GM19463 (cell line): ENCODE results near the gene KLRF2.

Experiments used
- ATAC-seq: cut with Tn5 transposase; IDR thresholded peaks from one replicate; pipeline ENCODE4 v1.9.1; 2021; ENCODE audit warnings: mild to moderate bottlenecking, moderate library complexity; ENCODE audit not compliant: unreplicated experiment

KLRF2 gene

GRCh38 chr12:9883175-9883574 lies 1.9 kb downstream of the KLRF2 start:
- ATAC-seq, result no peak

GRCh38 chr12:9888665-9889273 lies 7.5 kb downstream of the KLRF2 start:
- no peak for ATAC-seq

GRCh38 chr12:9895215-9895971 lies 14.1 kb downstream of the KLRF2 start:
- no peak for ATAC-seq

- no peak for ATAC-seq
These were observed 16.2 kb downstream of the KLRF2 start for GRCh38 chr12:9897535-9897934.

GRCh38 chr12:9899209-9899608 lies 17.9 kb downstream of the KLRF2 start:
- ATAC-seq, result no peak

GRCh38 chr12:9900930-9901329 lies 19.6 kb downstream of the KLRF2 start:
- no peak for ATAC-seq

- no peak for ATAC-seq
These were observed 21.4 kb downstream of the KLRF2 start for GRCh38 chr12:9902539-9903228.

- no peak for ATAC-seq
These were observed 25.6 kb downstream of the KLRF2 start for GRCh38 chr12:9906873-9907272.

GRCh38 chr12:9907769-9908168 lies 26.5 kb downstream of the KLRF2 start:
- no peak for ATAC-seq

GRCh38 chr12:9908350-9908749 lies 27.1 kb downstream of the KLRF2 start:
- no peak for ATAC-seq

GRCh38 chr12:9909724-9910123 lies 28.4 kb downstream of the KLRF2 start:
- no peak for ATAC-seq

GRCh38 chr12:9910716-9911421 lies 29.6 kb downstream of the KLRF2 start:
- no peak for ATAC-seq

- no peak for ATAC-seq
These were observed 30.4 kb downstream of the KLRF2 start for GRCh38 chr12:9911708-9912107.

- no peak for ATAC-seq
These were observed 38.2 kb downstream of the KLRF2 start for GRCh38 chr12:9919443-9919842.

- no peak for ATAC-seq
These were observed 39.2 kb downstream of the KLRF2 start for GRCh38 chr12:9920451-9920850.

GRCh38 chr12:9922429-9922828 lies 41.1 kb downstream of the KLRF2 start:
- ATAC-seq, result no peak

- no peak for ATAC-seq
These were observed 44.6 kb downstream of the KLRF2 start for GRCh38 chr12:9925705-9926393.

GRCh38 chr12:9926876-9927275 lies 45.6 kb downstream of the KLRF2 start:
- ATAC-seq, result no peak

GRCh38 chr12:9928607-9929006 lies 47.3 kb downstream of the KLRF2 start:
- ATAC-seq, result no peak

GRCh38 chr12:9931245-9931644 lies 50.0 kb downstream of the KLRF2 start:
- no peak for ATAC-seq

GRCh38 chr12:9932270-9932669 lies 51.0 kb downstream of the KLRF2 start, which contains the start of gene CLEC2A:
CLEC2A (minus strand) TSS chr12:9932370; CDS start chr12:9932329, 41 bp downstream.
- no peak for ATAC-seq
